Transverse colon (tissue), 3 donors: ENCODE data around the gene SPACDR.

ENCODE experiments used
- CTCF ChIP-seq, 5 experiments: fragments of 200-600 bp in 3 of 5; fragments of 450-650 bp in 2 of 5; sonication (generic) in 3 of 5; IDR thresholded peaks; 1 replicate in 2 of 5; 2 replicates in 3 of 5; pipeline ENCODE4 v1.5.1; 2016 to 2017; ENCODE audit warnings: antibody characterized with exemption in 5 of 5, inconsistent platforms in 3 of 5, mild to moderate bottlenecking in 2 of 5, moderate library complexity in 1 of 5
- EP300 ChIP-seq: sonication (generic); formaldehyde crosslinking; IDR thresholded peaks from one replicate; pipeline ENCODE4 v1.6.1; 2017; ENCODE audit warnings: antibody characterized with exemption, low read depth
- POLR2A ChIP-seq: fragments of 450-650 bp; IDR thresholded peaks from one replicate; pipeline ENCODE4 v1.6.1; 2016; ENCODE audit warnings: antibody characterized with exemption, mild to moderate bottlenecking, moderate library complexity

- no peak for TF ChIP-seq EP300
- no peak for TF ChIP-seq CTCF (IDR thresholded peaks at IDR 0.05)
- no peak for TF ChIP-seq POLR2A
These were observed 731 bp upstream of the SPACDR start for GRCh38 chr7:100464791-100465190.
